Activated CD4-positive, alpha-beta T cell treated with anti-CD3 and anti-CD28 coated beads, Interleukin-2, Interleukin-4, amounts not matched to agents 100 ng/mL and 50 ng/mL, durations not matched to agents 16 hours and 8 hours (primary cell): ENCODE results near the gene CCDC181.
A peak's percentile ranks its signal among the peaks of the same experiment; 100 is the strongest.

Experiments
- DNase-seq: peaks from one replicate; pipeline ENCODE4 v3.0.0-alpha.2; 2020; ENCODE audit warnings: low spot score

The CCDC181 gene

DNA sequence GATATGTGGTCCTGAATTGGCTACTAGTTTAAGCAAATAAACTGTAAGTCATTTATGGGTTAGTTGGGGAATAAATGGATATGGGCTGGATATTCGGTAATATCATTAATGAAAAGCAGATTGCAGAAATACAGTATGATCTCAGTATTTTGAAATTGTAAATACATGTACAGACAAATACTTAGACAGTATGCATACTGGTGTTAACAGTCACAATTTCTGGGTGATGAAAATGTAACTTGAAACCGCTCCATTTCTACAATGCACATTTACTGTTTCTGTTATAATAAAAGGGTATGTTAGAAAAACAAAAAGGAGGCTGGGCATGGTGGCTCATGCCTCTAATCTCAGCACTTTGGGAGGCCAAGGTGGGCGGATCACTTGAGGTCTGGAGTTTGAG is 31.3 kb downstream of the CCDC181 start:
- DNase-seq = no peak

GRCh38 chr1:169392406-169392805 is 34.9 kb downstream of the CCDC181 start:
- DNase-seq = no peak

DNA sequence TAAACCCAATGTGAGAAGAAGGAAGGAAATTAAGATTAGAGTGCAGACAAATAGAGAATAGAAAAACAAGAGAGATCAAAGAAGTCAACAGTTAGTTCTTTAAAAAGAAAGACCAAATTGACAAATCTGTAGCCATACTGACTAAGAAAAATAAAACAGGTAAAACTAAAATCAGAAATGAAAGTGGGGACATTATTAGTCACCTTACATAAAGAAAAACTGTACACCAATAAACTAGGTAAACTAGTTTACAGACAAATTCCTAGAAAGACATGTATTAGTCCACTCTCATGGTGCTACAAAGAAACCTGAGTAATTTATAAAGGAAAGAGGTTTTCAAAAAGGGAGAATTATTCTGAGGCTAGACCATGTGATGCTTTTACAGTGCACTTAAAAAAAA is 37.0 kb downstream of the CCDC181 start:
- DNase-seq = peak; percentile 76

DNA sequence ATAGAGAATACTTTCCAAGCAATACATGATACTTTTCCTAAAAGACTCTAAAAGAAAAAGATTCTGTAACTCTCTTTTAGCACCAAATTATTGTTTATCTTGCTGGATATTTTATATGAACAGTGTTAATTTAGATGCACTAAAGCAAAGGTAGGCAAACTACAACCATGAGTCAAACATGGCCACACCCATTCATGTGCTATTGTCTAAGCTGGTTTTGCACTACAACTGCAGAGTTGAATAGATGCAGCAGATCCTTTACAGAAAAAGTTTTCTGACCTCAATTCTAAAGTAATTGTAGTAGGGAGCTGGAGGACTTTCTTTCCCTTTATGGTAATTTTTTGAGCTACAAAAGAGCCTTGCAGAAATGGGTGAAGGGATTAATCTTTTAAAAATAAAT is 39.9 kb downstream of the CCDC181 start:
- no peak for DNase-seq

- DNase-seq = no peak
Measured at GRCh38 chr1:169383449-169383848, 43.8 kb downstream of the CCDC181 start.

- DNase-seq = no peak
Measured at GRCh38 chr1:169381162-169381561, 46.1 kb downstream of the CCDC181 start.

- no peak for DNase-seq
Measured at GRCh38 chr1:169371404-169371803, 55.9 kb downstream of the CCDC181 start.

DNA sequence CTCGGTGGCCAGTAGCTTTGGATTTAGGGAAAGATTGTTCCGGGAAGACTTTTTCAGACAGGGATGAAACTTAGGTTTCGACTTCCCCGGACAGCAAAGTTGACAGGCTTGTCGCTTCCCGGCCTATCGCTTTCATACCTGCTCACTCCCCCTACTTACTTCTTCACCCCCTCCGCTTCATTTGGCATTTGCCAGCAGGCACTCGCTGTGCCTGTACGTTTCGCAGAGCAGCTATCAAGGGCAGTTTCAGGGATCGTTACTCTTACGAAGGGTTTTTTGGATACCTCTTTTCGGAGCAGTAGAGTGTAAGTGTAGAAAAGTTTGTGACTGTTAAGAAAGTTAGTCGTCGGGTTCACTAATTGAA is 58.9 kb downstream of the CCDC181 start:
- DNase-seq = no peak

DNA sequence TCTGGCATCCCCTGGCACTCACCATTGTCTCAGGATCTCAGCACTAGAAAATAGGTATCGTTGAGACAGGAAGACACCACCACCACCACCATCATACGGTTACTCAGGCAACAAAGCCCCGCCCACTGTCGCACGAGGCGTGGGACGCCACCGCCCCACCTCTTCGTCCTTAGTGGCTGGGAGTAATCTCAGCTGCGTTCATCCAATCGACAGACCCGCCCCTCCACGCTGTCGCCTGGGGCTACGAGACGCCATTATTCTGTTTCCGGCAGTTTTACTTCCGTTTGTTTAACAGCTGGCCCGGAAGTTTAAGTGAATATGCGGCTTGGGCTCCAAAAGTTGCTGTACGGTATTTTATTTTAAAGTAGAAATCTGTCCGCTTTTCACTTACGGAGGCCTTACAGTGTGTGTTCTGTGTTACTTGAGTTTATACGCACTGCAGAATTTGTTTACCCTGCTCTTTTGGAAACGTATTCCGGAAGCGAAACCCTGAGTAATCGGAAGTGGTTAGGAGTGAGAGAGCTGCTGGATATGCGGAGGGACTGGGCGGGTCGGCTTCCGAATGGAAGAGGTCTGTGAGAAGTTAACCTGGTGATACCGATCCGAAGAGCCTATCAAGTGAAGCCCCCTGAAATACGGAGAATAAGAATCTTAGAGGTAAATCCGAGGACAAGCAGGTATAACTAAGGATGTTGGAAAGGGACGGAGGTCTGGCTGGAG is 59.4 kb downstream of the CCDC181 start, which contains the start of the genes BLZF1 and NME7:
Gene BLZF1, plus strand, starts transcription at position 510 of the 720 bp plus-strand sequence. CDS start 1,328 bp downstream, outside the sequence.
Gene NME7, minus strand, starts transcription at position 112 of the 720 bp plus-strand sequence. Its CDS starts 87 bp downstream, at position 25.
- peak; percentile 97 for DNase-seq

DNA sequence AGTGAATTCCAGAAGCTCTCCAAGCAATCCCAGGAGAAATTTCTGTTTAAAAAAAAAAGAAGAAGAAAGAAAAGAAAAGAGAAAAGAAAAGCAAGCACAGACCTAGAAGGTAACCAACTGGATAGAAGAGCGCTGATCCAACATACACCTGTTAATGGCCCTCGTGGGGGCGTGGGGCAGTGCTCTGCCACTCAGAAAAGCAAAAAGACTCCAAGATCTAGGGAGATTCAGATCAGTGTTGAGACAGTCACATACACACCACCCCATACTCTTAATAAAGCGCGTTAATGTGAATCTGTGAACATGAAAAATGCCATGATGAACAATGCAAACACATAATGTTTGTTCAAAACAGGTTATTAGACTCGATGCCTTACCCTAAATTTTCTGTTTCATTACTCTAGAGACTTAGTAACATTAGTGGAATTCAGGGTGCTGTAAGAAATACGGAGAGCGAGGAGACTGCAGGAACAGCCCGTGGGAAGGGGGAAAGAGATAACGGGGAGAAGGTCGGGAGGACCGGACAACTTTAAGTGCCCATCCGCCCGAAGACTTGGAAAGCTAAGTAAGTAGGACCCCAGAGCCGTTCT is 60.1 kb downstream of the CCDC181 start:
- no peak for DNase-seq

DNA sequence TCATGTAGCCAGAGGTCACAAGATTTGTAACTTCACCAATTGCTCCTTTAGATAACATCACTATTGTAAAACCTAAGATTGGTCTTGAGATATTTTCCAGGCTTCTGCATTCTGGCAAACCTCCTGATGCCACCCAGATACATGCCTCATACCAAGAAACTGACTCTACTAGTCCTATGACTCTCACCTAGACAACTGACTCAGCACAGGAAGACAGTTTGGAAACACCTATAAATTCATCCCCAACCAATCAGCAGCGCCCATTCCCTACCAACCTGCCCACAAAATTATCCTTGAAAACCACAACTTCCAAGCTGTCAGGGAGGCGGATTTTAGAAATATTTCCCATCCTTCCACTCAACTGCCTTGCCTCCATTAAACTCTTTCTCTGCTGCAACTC is 62.3 kb downstream of the CCDC181 start:
- DNase-seq = peak; percentile 82

DNA sequence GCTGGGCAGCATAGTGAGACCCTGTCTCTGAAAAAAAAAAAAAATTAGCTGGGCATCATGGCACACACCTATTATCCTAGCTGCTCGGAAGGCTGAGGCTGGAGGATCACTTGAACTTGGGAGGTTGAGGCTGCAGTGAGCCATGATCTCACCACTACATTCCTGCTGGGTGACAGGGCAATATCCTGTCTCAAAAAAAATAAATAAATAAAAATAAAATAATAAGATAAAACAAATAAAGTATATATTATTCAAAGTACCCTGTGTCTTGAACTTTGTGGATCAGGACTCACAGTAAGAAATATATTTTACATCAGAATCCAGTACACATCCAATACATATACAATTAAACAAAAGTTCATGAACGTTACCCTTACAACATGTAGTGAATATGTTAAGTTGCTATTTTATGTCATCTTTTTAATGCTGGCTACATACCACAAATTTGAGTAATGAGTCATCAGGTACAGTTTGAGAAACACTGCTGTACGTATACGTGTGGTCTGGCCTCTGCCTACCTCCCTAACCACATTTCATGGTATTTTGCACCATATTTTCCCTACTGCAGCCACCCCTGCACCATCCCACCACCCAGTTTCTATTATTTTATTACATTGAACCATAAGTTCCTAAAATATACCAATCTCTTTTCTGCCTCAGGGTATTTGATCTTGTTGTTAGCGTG is 64.1 kb downstream of the CCDC181 start:
- peak; percentile 84 for DNase-seq

DNA sequence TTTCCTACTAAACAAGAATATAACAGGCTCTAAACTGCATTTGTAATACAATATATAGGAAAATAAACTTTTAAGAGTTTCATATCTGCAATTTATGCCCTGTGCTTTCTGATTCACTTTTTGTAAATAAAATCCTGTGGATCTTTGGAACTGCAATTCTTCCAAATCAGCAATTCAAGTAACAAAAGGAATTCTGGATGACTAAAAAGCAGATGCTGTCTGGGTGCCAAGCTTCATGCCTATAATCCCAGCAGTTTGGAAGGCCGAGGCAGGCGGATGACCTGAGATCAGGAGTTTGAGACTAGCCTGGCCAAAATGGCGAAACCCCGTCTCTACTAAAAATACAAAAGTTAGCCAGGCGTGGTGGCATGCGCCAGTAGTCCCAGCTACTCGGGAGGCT is 66.0 kb downstream of the CCDC181 start:
- no peak for DNase-seq

GRCh38 chr1:169360415-169360814 is 66.9 kb downstream of the CCDC181 start:
- DNase-seq = no peak

DNA sequence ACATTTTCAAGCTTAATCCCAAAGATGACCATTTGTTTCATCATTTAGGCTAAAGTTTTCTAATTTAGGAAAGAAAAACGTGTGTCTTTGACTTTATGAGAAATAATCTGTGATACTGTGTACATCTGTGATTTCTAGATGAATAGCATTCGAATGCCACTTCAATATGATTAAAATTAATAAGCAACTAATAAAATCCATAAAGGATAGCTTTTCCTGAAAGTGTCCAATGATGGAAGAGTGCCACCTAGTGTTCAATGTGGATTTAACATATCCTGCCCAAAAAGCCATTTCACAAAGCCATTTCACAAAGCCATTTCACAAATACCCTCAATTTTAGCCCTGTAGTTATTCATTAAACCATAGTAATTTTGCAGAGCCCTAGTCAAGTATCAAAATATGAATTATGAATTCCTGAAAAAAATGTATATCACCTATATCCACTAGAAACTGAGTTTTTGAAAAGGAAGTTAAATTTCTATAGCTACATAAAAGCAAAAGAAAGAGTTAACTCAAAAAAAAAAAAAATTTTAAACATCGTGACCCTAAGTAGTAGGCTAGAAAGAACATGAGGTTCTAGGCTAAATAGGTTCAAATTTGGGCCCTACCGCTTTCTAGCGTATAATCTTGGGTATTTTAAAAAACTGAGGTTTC is 78.8 kb downstream of the CCDC181 start:
- peak; percentile 56 for DNase-seq

- DNase-seq = no peak
Measured at GRCh38 chr1:169347688-169348382, 79.4 kb downstream of the CCDC181 start.

DNA sequence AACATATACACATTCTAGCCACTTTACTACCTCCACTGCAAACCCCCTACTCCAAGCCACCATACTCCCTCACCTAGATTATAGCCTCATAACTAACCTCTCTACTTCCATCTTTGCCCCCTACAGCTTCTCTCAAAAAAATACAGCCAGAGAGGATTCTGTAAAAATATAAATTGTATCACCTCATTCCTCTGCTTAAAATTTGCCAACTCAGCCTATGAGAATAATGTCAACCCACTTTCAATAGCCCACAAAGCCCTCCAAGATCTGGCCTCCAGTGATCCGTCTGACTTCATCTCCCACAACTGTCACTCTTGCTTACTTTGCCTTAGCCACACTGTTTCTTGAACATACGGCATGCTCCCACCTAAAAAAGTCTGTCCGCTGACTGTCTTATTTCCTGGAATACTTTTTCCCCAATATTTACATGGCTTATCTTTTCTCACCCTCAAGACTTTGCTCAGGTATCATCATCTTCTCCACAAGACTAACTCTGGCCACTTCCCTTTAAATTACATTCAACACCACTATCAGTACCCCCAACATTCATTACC is 81.2 kb downstream of the CCDC181 start:
- no peak for DNase-seq

GRCh38 chr1:169345511-169345910 is 81.8 kb downstream of the CCDC181 start:
- no peak for DNase-seq
